ENCODE results near the gene TP73.
A peak's percentile ranks its signal among the peaks of the same experiment; 100 is the strongest.
"Not testable (repeated sequence)": the region's sequence is repeated elsewhere in the genome, so short reads cannot be mapped to it uniquely, and the experiment has no call there.

The TP73 gene

DNA sequence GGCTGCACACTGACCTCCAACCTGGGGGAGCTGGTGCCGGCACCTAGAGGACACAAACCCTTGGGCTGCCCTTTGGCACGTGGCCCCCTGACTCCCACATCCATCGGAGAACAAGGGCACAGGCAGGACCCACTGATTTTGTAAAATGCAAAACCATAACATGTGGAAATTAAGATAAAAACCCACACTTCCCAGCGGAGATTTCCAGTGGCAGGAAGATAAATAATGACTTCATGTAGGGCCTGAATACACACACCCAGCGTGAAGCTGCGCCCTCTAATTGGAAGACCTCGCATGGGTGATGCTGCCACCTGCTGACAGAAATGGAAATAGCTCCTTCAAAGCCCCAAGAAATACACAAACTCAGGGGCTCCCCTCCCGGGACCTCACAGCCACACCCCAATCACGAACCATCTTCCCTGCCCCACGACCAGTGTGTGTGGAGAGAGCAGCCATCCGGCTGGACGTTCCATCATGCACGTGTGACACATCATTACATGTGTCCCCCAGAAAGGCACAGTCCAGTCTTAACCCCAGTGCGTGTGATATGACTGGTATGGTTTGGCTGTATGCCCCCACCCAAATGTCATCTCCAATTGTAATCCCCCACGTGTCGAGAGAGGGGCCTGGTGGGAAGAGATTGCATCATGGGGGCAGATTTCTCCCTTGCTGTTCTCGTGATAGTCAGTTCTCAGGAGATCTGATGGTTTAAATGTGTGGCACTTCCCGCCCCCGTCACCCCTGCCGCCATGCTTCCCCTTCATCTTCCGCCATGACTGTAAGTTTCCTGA is 33.2 kb upstream of the TP73 start:
- DNase-seq: peak; percentile 71

DNA sequence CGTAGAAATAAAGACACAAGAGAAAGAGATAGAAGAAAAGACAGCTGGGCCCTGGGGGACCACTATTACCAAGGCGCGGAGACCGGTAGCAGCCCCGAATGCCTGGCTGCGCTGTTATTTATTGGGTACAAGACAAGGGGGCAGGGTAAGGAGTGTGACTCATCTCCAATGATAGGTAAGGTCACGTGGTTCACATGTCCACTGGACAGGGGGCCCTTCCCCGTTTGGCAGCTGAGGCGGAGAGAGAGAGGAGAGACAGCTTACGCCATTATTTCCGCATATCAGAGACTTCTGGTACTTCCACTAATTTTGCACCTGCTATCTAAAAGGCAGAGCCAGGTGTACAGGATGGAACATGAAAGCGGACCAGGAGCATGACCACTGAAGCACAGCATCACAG is 31.6 kb upstream of the TP73 start:
- DNase-seq: no peak

DNA sequence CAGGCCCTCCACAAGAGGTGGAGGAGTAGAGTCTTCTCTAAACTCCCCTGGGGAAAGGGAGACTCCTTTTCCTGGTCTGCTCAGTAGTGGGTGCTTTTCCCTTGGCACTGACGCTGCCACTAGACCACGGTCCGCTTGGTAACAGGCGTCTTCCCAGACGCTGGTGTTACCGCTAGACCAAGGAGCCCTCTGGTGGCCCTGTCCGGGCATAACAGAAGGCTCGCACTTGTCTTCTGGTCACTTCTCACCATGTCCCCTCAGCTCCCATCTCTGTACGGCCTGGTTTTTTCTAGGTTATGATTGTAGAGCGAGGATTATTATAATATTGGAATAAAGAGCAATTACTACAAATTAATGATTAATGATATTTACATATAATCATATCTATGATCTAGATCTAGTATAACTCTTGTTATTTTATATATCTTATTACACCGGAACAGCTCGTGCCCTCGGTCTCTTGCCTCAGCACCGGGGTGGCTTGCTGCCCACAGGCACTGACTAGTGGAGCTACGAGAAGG is 31.1 kb upstream of the TP73 start:
- peak; percentile 33 for DNase-seq

DNA sequence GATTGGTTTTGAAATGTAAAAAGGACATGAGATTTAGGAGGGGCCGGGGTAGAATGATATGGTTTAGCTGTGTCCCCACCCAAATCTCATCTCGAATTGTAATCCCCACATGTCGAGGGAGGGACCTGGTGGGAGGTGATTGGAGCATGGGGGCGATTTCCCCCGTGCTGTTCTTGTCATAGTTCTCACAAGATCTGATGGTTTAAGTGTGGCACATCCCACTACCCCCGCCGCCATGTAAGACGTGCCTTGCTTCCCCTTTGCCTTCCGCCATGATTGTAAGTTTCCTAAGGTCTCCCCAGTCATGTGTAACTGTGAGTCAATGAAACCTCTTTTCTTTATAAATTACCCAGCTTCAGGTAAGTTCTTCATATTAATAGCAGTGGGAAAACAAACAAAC is 30.2 kb upstream of the TP73 start:
- DNase-seq: not testable (repeated sequence)

DNA sequence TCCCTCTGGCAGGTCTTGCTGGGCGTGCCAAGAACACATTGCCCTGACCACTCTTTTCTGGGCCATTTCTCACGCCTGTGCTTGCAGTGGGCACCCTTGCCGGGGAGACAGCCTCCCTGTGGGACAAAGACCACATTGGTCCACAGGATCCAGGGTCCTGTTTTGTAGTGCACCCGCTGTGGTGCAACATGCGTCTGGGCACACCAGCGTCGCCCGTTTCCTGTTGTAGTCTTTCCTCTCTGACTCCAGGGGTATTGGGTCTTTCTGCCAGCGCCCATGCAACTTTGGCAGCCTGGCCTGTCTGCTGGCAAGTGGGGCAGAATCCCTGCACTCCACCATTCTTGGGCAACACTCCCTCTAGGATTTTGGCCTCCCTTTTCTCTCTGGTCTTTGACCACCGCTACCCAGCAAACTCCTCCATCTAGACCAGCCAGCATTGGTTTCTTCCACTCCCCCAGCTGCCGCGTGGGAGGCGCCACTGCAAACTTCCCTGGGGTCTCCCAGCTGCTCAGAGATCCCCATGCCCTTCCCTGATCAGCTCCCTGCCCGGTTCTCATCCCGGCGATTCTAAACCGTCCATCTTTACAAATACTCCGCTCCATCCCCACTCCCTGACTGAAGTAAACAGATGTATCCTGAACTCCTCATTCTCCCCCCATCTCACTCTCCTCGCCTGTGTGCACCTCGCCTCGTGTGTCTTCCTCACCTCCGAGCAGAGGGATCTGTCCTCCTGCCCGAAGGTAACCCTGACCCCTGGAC is 28.7 kb upstream of the TP73 start:
- DNase-seq: no peak

DNA sequence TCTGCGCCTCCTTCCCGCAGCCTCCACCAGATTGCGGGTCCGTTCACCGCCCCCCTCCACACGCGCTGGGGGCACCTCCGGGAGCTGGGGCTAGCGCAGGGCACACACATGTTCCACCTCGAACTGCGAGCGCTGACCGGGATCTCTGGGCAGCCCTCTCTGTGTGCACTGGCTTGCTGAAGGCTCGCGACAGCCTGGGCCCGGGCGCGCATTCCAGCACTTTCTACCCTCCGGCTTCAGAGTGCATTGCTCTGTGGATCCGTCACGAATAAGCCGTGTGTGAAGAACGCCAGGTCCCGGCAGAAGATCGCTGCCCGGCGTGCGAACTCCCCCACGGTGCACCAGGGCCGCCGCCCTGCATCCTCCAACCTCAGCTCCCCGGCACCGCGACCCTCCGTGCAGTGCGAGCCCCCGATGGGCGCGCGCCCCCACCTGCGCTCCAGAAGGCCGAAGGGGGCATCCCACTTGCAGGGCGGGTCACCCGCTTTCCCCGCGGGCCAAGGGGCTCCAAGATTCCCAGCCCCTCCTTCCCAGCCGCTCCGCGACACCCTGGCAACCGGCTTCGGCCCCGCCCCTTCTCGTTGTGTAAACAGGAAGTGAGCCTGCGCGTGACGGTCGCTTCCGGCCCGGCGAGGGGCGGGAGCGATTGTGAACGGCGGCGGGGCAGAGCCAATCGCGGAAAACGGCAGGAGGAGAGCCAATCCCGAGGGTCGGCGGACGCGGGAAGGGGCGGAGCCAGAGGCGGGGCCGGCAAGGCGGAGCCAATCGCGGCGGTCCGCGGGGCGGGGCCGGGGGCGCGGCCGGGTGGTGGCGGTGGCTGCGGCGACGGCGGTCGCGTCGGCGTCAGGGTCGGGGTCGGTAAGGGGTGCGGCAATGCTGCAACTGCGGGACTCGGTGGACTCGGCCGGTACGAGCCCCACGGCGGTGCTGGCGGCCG is 27.8 kb upstream of the TP73 start, which contains the start of gene TPRG1L:
TPRG1L (plus strand) TSS at position 816 of the 937 bp plus-strand sequence; CDS start at position 874, 58 bp downstream.
- DNase-seq: peak; percentile 94

DNA sequence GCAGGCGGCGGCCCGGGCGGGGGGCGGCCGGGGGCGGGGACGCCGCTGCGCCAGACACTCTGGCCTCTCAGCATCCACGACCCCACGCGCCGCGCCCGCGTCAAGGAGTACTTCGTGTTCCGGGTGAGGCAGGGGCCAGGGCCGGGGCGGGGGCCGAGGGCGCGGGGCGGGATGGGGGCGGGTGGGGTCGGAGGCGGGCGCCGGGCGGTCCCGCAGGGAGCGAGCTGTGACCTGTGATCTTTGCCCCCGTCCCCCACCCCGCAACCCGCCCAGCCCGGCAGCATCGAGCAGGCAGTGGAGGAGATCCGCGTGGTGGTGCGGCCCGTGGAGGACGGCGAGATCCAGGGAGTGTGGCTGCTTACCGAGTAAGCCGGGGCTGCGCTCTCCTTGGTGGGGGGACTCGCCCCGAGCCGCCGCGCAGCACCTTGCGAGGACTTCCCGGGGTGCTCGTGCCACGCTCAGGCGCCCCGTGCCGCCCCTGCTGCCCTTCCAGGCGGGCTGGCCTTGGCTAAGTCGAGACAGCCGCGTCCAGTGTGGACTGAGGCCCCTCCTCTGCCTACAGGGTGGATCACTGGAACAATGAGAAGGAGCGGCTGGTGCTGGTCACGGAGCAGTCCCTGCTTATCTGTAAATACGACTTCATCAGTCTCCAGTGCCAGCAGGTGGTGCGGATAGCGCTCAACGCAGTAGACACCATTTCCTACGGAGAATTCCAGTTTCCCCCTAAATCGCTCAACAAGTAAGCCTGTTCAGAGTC is 27.0 kb upstream of the TP73 start:
- DNase-seq: no peak

DNA sequence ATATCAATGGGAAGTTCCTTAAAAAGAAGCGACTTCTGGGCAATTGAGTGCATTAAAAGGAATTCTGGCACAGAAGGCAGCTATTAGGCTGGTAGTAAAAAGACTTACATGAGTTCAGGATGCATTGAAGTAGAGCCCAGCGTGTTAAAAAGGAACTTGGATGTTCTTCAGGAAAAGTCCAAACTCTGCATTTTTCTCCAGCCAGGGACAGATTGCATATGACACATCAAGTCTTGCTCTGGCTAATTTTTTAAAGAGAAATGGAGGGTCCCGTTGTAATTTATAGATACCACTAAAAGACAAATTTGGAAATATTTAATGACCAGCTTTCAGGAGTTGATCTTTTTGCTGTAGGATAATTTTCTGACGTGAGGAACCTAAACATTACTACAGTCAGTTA is 26.3 kb upstream of the TP73 start:
- DNase-seq: no peak

DNA sequence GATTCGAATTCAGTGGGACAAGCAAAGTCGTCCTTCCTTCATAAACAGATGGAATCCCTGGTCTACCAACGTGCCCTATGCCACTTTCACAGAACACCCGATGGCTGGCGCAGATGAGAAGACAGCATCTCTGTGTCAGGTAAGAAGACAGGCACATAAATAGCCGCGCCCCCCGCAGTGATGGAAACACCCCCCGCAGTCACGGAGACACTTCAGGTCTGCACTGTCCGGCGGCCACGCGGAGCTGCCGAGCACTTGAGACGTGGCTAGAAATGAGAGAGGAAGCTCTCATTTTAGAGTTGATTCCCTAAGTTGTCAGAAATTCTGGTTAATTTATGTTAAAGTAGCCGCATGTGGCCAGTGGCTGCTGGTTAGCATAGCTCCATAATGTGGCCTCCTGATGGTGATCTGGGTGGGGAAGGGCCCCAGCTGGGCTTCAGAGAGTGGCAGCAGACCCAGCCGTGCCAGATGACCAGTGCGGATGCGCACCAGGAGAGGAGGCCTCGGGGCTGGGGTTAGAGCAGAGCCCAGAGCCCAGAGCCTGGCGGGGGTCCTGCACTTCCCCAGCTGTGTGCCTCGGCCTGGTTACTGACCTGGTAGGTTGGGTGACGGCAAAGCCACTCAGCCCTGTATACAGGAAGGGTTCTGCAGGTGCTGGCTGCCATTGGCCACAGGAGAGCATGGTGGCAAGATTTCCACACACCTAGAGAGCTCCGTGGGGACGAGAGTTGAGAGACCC is 24.6 kb upstream of the TP73 start:
- no peak for DNase-seq

DNA sequence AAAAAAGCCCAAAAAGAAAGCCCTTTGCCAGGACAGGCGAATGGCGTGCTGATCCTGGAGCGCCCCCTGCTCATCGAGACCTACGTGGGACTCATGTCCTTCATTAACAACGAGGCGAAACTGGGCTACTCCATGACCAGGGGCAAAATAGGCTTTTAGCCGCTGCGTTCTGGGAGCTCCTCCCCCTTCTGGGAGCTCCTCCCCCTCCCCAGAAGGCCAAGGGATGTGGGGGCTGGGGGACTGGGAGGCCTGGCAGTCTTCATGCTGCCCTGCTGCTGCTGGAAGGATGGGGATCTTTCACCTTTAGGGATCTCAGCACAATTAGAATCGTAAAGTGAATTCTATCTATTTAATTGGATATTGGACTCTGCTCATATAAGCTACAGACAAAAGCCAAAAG is 23.9 kb upstream of the TP73 start:
- no peak for DNase-seq

DNA sequence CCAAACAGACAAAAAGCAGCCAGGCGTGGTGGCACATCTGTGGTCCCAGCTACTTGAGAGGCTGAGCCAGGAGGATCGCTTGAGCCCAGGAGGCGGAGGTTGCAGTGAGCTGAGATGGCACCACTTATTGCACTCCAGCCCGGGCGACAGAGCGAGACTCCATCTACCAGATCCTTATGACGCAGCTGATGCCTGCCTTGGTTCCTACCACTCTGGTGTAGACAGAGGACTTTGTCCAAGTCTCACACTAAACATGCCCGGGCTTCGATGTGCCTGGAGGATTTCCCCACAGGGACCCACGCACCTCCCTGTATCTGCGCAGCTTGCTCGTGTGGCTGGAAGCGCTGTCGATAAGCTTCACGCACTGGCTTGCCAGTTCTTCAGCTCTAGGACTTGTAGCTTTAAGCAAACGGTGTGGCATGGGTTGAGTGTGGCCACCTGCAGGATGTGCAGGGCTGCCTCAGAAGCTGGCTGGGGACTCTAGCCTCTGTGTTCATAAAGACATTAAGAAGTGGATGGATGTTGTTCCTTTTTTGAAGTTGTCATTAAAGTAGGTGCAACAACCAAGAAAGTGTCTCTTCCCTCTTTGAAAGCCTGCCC is 22.7 kb upstream of the TP73 start:
- no peak for DNase-seq

DNA sequence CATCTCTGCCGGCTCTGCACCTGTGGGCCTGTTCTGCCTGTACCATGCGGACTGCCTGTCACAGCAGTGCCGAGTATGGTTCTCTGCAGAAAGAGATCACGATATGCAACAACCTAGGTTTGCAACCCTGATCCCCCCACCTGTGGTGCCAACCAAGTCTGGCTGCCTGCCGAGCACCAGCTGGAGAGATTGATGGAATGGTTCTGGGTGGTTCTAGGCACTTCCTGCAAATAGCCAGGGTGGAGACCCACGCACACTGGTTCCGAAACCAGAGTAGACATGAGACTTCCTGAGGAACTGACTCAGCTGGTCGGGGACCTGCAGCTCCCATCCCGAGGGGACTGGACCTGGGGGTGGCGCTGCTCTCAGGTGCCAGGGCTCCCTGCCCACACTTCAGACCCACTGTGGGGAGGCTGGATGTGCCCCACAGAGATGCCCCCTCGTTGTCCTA is 22.1 kb upstream of the TP73 start:
- DNase-seq: no peak

DNA sequence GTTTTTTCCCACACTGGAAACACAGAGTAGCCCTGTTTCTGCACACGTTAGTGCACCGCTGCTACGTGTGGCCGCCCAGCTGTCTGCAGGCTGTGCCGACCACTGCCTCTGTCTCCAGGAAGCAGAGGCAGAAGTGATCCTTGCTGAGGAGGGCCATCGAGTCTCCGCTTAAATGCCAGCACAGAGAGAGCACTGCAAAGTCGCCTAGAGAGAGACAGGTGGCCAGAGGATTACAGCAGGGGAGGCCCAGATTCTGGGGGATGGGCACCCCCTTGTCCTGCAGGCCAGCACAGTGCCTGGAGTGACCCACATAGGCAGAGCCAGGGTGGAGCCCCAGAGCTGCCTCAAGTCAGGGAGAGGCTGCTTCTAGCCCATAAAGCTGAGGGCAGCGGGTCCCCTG is 21.4 kb upstream of the TP73 start:
- DNase-seq: no peak

DNA sequence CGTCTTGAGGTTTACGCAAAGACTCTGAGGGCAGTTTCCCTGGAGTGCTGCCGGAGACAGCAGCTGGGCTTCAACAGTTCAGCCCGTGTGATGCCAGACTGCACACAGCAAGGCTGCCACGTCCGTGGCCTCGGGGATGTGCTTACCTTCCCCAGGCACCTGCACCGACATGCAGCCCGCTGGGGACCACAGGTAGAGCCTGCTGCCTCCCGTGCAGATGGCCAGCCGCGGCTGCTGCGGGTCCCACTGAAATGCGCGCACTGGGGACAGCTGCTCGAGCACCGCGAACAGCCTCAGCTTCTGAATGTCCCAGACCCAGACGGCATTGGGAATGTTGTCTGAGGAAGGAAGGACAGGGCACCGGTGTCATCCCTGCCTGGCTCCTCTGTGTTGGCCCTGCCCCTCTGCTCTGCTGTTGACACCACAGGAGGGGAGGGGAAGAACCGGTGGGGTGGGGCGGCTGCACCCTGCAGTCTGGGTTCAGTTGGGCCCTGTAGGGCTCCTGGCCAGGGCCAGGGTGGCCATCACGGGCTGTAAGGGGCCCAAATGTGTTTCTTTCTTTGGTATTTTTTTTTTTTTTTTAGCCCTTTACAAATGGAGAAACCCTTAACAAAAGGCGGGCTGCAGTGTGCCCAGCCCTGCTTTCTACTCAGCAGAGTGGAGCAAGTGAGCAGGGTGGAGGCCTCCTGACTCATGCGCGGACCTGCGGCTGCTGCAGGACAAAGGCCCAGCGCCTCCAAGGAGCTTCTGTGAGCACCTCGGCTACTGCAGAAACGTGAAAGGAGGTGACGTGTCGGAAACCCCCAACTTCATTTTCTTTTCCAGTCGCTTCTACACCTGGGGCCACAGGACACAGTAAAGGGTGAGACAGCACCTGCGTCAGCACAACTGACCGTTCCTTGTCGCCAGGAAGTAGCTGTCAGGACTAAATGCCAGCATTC is 20.7 kb upstream of the TP73 start:
- DNase-seq: no peak

DNA sequence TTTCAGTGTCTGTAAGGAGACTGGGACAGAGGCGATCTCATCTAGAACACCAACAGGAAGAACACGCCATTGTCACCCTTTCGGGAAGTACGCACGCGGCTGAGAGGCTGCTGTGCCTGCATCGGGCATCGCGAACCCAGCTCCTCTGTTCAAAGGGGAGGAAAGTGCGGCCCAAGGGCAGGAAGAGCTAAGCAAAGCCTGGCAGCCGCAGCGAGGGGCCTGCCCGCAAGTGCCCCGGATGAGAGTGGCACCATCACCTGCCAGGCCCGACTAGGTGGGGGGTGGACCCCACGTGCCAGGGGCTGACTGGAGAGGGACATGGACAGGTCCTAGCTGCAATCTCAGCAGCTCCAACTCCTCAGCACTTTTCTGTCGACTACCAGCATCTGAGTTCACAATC is 20.0 kb upstream of the TP73 start:
- no peak for DNase-seq

DNA sequence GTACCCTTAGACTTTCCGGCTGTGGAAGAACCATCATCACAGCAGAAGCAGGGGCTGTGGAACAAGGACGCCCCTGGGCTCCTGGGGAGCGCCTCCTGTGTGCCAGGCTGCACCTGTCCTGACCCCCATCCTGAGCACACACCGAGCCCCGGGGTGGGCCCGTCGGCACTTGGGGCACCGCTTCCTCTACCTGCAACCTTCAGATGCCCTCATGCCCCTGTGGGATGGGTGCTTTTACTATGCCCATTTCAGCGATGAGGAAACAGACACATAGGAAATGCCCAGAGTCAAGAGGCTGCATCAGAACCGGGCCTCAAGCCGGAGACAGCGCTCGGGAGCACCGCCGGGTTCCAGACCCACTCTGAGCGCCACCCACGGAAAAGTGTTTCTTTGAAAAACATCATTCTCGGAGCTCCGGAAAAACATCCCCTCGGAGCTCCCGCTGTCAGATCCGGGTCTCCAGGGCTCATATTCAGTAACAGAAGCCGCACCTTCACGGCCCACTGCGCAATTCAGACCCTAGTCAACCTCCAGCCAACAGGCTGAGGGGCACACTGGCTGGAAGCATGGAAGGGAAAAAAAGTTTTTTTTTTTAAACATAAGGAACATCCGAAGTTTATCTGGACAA is 19.5 kb upstream of the TP73 start:
- no peak for DNase-seq

DNA sequence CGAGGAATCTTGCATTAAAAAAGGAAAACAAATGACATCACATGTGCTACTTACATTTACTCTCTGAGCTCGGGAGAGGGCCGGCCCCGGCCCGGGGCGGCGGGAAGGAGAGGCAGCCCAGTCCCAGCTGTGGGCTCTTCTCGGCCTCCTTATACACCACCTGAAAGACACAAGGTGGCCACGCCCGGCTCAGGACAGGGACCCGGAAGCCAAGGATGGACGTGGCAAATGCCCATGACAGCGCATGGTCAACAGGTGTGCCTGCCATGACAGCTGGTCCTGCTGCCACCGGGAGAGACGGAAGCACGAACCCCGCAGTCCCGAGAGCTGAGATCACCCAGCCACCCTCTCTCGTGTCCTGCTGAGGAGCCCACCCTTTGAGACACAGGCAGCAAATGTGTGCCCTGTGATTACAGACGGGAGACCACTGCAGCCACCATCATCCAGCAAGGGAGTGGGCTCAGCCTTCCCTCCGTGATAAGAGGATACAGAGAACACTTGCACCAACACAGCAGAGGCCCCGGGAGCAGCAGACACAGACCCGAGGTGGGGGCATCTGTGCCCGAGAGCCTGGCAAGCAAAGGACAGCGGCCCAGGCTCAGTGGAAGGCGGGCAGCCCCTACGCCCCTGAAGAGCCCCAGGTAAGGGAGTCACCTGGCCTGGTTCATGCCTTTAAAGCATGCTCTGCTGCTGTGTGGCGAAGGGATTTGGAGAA is 18.8 kb upstream of the TP73 start:
- no peak for DNase-seq

DNA sequence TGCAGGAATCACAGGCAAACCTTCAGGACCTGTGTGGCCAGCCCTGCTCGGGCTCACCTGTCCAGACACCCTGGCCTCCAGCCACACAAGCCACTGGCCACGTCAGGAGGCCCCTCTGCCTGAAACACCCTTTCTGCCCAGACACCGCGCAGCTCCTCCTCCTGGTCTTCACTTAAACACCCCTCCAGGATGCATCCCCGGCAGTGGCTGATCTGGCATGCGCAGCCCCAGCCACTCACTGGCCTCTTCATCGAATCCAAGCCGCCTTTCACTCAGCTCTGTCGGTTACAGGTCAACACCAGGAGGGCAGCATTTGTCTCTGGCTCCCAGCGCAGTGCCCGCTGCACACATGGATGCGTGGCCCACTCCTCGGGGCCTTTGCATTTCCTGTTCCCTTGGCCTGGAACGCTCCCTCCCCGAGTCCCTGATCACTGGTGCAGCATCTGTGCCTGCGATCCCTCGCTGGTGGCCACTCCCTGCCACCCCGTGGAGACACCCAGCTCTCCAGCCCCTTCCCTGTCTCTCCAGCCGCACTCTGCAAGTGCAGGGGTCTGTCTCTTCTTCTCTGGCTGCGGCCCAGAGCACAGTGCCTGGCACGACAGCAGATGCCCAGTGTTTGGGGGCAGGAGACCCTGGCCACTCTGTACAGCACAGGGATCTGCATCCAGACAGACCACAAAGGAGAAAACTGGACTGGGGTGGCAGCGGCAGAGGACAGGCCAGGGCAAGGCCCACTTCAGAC is 18.1 kb upstream of the TP73 start:
- DNase-seq: no peak
